RWPE2 (cell line): ENCODE measurements around the gene EEF1AKMT2.

Source experiments
- ATAC-seq: fragments of 200-7000 bp; cut with Tn5 transposase; 3 replicates; pipeline ENCODE4 v1.9.1; 2021; ENCODE audit warnings: low read depth
- DNase-seq: peaks from one replicate; pipeline ENCODE4 v3.0.0-alpha.2; 2020; ENCODE audit warnings: low spot score
- H3K27ac ChIP-seq: fragments of 450-650 bp; 2 replicates; pipeline ENCODE4 v1.5.1; 2017; ENCODE audit warnings: mild to moderate bottlenecking; ENCODE audit not compliant: poor library complexity, severe bottlenecking
- H3K27me3 ChIP-seq: fragments of 250-450 bp; sonication (Bioruptor Pico); 2 replicates; pipeline ENCODE4 v1.5.1; 2021; ENCODE audit warnings: mild to moderate bottlenecking, moderate library complexity; ENCODE audit not compliant: insufficient read depth, poor library complexity, severe bottlenecking
- H3K36me3 ChIP-seq: fragments of 250-450 bp; sonication (Bioruptor Pico); 2 replicates; pipeline ENCODE4 v1.5.1; 2020; ENCODE audit warnings: low read depth, mild to moderate bottlenecking, moderate library complexity
- H3K4me1 ChIP-seq: fragments of 250-450 bp; sonication (Bioruptor Pico); 2 replicates; pipeline ENCODE4 v1.5.1; 2021; ENCODE audit warnings: mild to moderate bottlenecking, moderate library complexity; ENCODE audit not compliant: insufficient read depth, poor library complexity, severe bottlenecking
- H3K4me3 ChIP-seq: fragments of 250-450 bp; sonication (Bioruptor Pico); 2 replicates; pipeline ENCODE4 v1.5.1; 2021; ENCODE audit warnings: mild to moderate bottlenecking, moderate library complexity; ENCODE audit not compliant: severe bottlenecking
- H3K9me3 ChIP-seq: fragments of 250-450 bp; sonication (Bioruptor Pico); 2 replicates; pipeline ENCODE4 v1.5.1; 2021; ENCODE audit warnings: mild to moderate bottlenecking, moderate library complexity; ENCODE audit not compliant: severe bottlenecking
- CTCF ChIP-seq: fragments of 450-650 bp; IDR thresholded peaks from one replicate; pipeline ENCODE4 v1.5.1; 2017; ENCODE audit warnings: mild to moderate bottlenecking, moderate library complexity; ENCODE audit not compliant: poor library complexity, severe bottlenecking

The EEF1AKMT2 gene

GRCh38 chr10:124732931-124733570 lies 58.6 kb downstream of the EEF1AKMT2 start:
- H3K27ac ChIP-seq: peak overlapping the region; percentile 8
- peaks cover 11% of the 10 kb centered on the region for H3K4me1 ChIP-seq
- ATAC-seq: peak; percentile 60

GRCh38 chr10:124731551-124731950 lies 60.1 kb downstream of the EEF1AKMT2 start:
- no peak for ATAC-seq
- no peak for TF ChIP-seq CTCF
- H3K27me3 ChIP-seq: no peaks in the 10 kb centered on the region
- no peaks in the 10 kb centered on the region for H3K9me3 ChIP-seq
- H3K27ac ChIP-seq: no peak overlapping the region
- DNase-seq: no peak
- H3K4me1 ChIP-seq: no peaks in the 10 kb centered on the region
- H3K36me3 ChIP-seq: no peaks in the 10 kb centered on the region; the same call in 1 of the 2 replicates
- no peak overlapping the region for H3K4me3 ChIP-seq

More at GRCh38 chr10:124732931-124733570, 58.6 kb downstream of the EEF1AKMT2 start:
- no peak overlapping the region for H3K4me3 ChIP-seq
- H3K9me3 ChIP-seq: no peaks in the 10 kb centered on the region
- no peak for TF ChIP-seq CTCF
- H3K27me3 ChIP-seq: no peaks in the 10 kb centered on the region
- DNase-seq: no peak
- H3K36me3 ChIP-seq: no peaks in the 10 kb centered on the region

- no peaks in the 10 kb centered on the region for H3K27me3 ChIP-seq
- H3K4me3 ChIP-seq: no peak overlapping the region
- no peaks in the 10 kb centered on the region for H3K9me3 ChIP-seq
- H3K27ac ChIP-seq: no peak overlapping the region
- H3K36me3 ChIP-seq: no peaks in the 10 kb centered on the region; the same call in 1 of the 2 replicates
- no peak for ATAC-seq
- no peak for TF ChIP-seq CTCF
- H3K4me1 ChIP-seq: no peaks in the 10 kb centered on the region
- no peak for DNase-seq
Measured at GRCh38 chr10:124730790-124731189, 60.9 kb downstream of the EEF1AKMT2 start.

GRCh38 chr10:124728830-124729661 lies 62.6 kb downstream of the EEF1AKMT2 start:
- Histone ChIP-seq H3K36me3 (no peaks in the 10 kb centered on the region; the same call in 1 of the 2 replicates), H3K9me3 (no peaks in the 10 kb centered on the region), H3K4me1 (no peaks in the 10 kb centered on the region), H3K27ac (no peak overlapping the region), H3K4me3 (no peak overlapping the region), H3K27me3 (no peaks in the 10 kb centered on the region)
- DNase-seq: no peak
- no peak for TF ChIP-seq CTCF
- no peak for ATAC-seq
